Osteoblast (primary cell): ENCODE measurements around the gene SNED1. TPM values are rescaled to one million over a fixed set of nuclear protein-coding genes. Genes with fewer than 3 reads are reported as not detected.

Source experiments
- DNase-seq: peaks from one replicate; pipeline ENCODE4 v3.0.0; 2011; ENCODE audit warnings: low spot score, mixed read lengths; ENCODE audit not compliant: insufficient read length; ENCODE audit errors: missing footprints
- H2AFZ ChIP-seq: 2 replicates; pipeline ENCODE4 v1.6.0; 2011; ENCODE audit warnings: mild to moderate bottlenecking, low read length
- H3K27ac ChIP-seq: 2 replicates; pipeline ENCODE4 v1.5.1; 2011; ENCODE audit warnings: mild to moderate bottlenecking, low read depth, low read length, moderate library complexity
- H3K27me3 ChIP-seq: 2 replicates; pipeline ENCODE4 v1.6.0; 2012; ENCODE audit warnings: mild to moderate bottlenecking, control low read depth, inconsistent platforms, low read length, moderate library complexity; ENCODE audit not compliant: insufficient read depth
- H3K36me3 ChIP-seq: 2 replicates; pipeline ENCODE4 v1.5.1; 2011; ENCODE audit warnings: mild to moderate bottlenecking, low read length, control low read depth, moderate library complexity; ENCODE audit not compliant: insufficient read depth
- H3K4me1 ChIP-seq: 2 replicates; pipeline ENCODE4 v1.5.1; 2011; ENCODE audit warnings: mild to moderate bottlenecking, low read length, control low read depth, moderate library complexity; ENCODE audit not compliant: insufficient read depth
- H3K4me2 ChIP-seq: 2 replicates; pipeline ENCODE4 v1.6.0; 2011; ENCODE audit warnings: mild to moderate bottlenecking, low read length; ENCODE audit not compliant: insufficient read depth
- H3K4me3 ChIP-seq: fragments of 200-600 bp; sonication (generic); 3 replicates; pipeline ENCODE4 v1.5.1; 2012; ENCODE audit warnings: mild to moderate bottlenecking, low read length, inconsistent platforms; ENCODE audit not compliant: insufficient read depth
- H3K79me2 ChIP-seq: 2 replicates; pipeline ENCODE4 v1.6.0; 2012; ENCODE audit warnings: mild to moderate bottlenecking, low read length, control low read depth, inconsistent platforms; ENCODE audit not compliant: insufficient read depth
- H3K9me3 ChIP-seq: 2 replicates; pipeline ENCODE4 v1.5.1; 2011; ENCODE audit warnings: low read depth, low read length, control low read depth
- H4K20me1 ChIP-seq: 2 replicates; pipeline ENCODE4 v1.6.0; 2012; ENCODE audit warnings: mild to moderate bottlenecking, low read length, control low read depth; ENCODE audit not compliant: insufficient read depth
- total RNA-seq: library from RNA; depleted of rRNA; stranded (reverse); fragments of >200 nt; gene quantifications from 2 replicates; pipeline ENCODE4 v1.2.3, GENCODE V29; 2012
- TF ChIP-seq, protein P1 (sequence below): IDR thresholded peaks from 2 replicates; pipeline ENCODE4 v1.5.1; 2011; ENCODE audit warnings: mild to moderate bottlenecking, low read depth, low read length, moderate library complexity; ENCODE audit errors: extremely low read depth

Gene SNED1
- total RNA-seq, 1 donor = 94.8 TPM

DNA sequence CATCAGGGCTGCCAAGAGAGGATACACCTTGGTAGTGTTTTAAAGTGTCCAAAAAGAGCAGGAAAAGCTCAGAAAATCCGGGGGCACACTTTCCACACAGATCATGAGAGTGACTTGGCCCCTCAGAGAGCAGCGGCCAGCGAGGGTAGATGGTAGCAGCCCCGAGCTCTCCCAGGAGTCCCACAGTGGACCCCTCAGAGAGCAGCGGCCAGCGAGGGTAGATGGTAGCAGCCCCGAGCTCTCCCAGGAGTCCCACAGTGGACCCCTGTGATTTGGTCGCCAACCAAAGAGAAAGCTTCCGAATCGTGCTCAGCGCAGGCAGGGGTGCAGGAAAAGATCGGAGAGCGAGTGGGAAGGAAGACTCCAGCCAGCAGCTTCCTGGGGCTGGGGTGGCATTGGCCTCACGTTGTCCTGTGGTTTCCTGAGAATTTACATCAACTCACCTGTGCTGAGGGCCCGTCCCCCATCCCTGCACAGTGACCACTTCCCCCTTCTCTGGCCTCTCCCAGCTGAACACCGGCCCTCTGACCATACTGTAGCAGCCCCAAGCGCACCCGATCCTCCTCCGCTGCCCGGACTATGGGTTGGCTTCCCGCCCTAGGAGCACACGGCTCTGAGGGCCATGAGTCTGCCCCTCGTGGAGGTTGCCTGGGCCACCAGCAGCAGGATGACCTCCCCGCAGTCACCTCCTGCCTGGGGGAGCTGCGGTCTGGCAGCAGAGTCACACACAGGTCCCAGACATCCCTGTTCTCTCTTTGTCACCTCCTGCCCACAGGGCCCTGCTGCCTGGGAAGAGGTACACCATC is 69.9 kb downstream of the SNED1 start:
- peak; percentile 80 for DNase-seq
- TF ChIP-seq, protein P1, sequence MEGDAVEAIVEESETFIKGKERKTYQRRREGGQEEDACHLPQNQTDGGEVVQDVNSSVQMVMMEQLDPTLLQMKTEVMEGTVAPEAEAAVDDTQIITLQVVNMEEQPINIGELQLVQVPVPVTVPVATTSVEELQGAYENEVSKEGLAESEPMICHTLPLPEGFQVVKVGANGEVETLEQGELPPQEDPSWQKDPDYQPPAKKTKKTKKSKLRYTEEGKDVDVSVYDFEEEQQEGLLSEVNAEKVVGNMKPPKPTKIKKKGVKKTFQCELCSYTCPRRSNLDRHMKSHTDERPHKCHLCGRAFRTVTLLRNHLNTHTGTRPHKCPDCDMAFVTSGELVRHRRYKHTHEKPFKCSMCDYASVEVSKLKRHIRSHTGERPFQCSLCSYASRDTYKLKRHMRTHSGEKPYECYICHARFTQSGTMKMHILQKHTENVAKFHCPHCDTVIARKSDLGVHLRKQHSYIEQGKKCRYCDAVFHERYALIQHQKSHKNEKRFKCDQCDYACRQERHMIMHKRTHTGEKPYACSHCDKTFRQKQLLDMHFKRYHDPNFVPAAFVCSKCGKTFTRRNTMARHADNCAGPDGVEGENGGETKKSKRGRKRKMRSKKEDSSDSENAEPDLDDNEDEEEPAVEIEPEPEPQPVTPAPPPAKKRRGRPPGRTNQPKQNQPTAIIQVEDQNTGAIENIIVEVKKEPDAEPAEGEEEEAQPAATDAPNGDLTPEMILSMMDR = no peak
- H3K4me3 ChIP-seq = no peak overlapping the region
- H4K20me1 ChIP-seq = peaks cover 16% of the 10 kb centered on the region
- H3K27ac ChIP-seq = no peak overlapping the region
- H3K79me2 ChIP-seq = no peaks in the 10 kb centered on the region
- no peaks in the 10 kb centered on the region for H3K27me3 ChIP-seq
- H3K36me3 ChIP-seq = peaks cover 12% of the 10 kb centered on the region
- no peak overlapping the region for H2AFZ ChIP-seq
- H3K4me2 ChIP-seq = no peak overlapping the region
- H3K9me3 ChIP-seq = no peaks in the 10 kb centered on the region
- H3K4me1 ChIP-seq = no peaks in the 10 kb centered on the region

DNA sequence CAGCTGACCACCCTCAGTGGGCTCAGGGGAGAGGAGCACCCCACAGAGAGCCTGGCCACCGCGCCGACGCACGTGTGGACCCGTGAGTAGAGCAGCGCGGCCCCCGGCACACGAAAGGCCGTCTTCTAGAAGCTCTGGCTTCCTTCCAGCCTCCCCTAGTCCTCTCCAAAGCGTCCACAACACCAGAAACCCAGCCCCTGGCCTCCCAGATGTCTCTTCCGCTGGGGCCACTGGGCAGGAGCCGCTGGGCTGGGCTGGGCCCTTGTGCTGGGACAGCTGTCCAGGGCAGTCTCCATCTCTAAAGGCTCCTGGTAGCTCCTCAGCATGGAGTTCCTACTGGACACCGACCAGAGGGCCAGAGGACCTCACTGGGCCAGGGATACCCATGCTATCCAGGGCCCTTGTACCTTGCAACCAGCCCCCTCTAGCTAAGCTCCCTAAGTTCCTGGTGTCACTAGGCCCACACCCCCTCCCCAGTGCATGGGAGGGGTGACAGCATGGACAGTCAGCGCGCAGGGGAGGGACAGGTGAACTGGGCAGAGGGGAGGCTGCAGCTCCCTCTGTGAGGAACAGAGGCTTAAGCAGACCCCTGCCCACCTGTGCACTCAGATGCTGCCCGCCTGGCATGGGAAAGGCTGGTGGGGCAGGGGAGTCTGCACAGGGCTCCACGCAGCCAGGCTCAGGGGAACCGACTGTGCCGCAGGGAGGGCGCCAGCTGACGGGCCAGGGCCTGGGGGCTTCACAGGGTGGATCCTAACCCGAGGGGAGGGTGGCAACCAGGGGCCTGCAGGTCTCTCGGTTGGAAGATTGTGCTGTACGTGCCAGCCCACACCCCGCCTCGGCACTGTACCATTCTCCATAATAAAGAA is 70.8 kb downstream of the SNED1 start:
- no peak overlapping the region for H2AFZ ChIP-seq
- H3K27me3 ChIP-seq = no peaks in the 10 kb centered on the region
- TF ChIP-seq, protein P1 = no peak
- DNase-seq = peak; percentile 88
- peaks cover 14% of the 10 kb centered on the region for H3K36me3 ChIP-seq
- H3K4me1 ChIP-seq = no peaks in the 10 kb centered on the region
- H3K4me3 ChIP-seq = no peak overlapping the region
- H4K20me1 ChIP-seq = peaks cover 16% of the 10 kb centered on the region
- H3K27ac ChIP-seq = no peak overlapping the region
- no peak overlapping the region for H3K4me2 ChIP-seq
- H3K9me3 ChIP-seq = no peaks in the 10 kb centered on the region
- no peaks in the 10 kb centered on the region for H3K79me2 ChIP-seq

DNA sequence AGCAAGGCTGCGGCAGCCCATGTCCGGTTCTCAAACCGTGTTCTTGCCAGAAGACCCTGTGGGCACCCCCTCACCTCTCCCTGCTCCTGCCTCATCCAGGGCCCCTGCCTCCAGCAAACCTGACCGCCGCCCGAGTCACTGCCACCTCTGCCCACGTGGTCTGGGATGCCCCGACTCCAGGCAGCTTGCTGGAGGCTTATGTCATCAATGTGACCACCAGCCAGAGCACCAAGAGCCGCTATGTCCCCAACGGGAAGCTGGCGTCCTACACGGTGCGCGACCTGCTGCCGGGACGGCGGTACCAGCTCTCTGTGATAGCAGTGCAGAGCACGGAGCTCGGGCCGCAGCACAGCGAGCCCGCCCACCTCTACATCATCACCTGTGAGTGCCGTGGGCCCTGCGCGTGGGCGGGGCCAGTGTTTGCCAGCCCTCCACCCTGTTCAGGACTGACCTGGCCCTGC is 71.4 kb downstream of the SNED1 start:
- H3K36me3 ChIP-seq = peaks cover 21% of the 10 kb centered on the region
- TF ChIP-seq, protein P1 = no peak

DNA sequence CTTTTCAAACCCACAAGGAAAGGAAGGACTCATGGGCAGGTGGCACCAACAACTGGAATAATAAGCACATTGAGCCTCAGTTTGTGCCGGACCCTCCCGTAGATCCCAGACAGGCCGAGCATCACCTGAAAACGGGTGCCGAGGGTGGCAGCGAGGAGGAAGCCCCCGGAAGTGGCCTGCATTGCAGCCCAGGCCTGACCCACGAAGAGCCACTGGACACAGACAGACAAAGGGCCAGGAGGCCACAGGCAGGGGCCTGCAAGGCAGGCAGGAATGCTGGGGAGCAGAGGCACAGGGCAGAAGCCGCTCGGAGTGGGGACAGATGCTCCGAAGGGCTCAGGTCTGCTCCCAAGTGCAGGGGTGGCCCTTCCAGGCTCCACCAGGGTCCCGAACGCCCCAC is 71.9 kb downstream of the SNED1 start:
- H3K4me2 ChIP-seq = no peak overlapping the region

More for the DNA sequence above, 71.4 kb downstream of the SNED1 start:
- Histone ChIP-seq H3K4me1 (no peaks in the 10 kb centered on the region), H3K27ac (no peak overlapping the region), H3K4me3 (no peak overlapping the region), H3K27me3 (no peaks in the 10 kb centered on the region), H3K4me2 (no peak overlapping the region), H3K9me3 (no peaks in the 10 kb centered on the region), H4K20me1 (peaks cover 16% of the 10 kb centered on the region), H3K79me2 (no peaks in the 10 kb centered on the region), H2AFZ (no peak overlapping the region)
- peak; percentile 77 for DNase-seq

More for the DNA sequence above, 71.9 kb downstream of the SNED1 start:
- H4K20me1 ChIP-seq = peaks cover 17% of the 10 kb centered on the region
- DNase-seq = peak; percentile 68
- no peaks in the 10 kb centered on the region for H3K4me1 ChIP-seq
- no peak overlapping the region for H3K27ac ChIP-seq
- TF ChIP-seq, protein P1 = no peak
- H3K4me3 ChIP-seq = no peak overlapping the region
- peaks cover 25% of the 10 kb centered on the region for H3K36me3 ChIP-seq
- no peak overlapping the region for H2AFZ ChIP-seq
- H3K79me2 ChIP-seq = no peaks in the 10 kb centered on the region
- no peaks in the 10 kb centered on the region for H3K9me3 ChIP-seq
- H3K27me3 ChIP-seq = no peaks in the 10 kb centered on the region
